K562 (cell line): ENCODE data around the gene ZNF575. TPM values are rescaled to one million over a fixed set of nuclear protein-coding genes. Genes with fewer than 3 reads are reported as not detected.

Source experiments
- CCNT2 ChIP-seq: IDR thresholded peaks from 2 replicates; pipeline ENCODE4 v1.6.1; 2011; ENCODE audit warnings: borderline replicate concordance, low read depth, mild to moderate bottlenecking, moderate library complexity, mixed read lengths, low read length; ENCODE audit not compliant: insufficient read length; ENCODE audit errors: extremely low read depth
- CREM ChIP-seq: IDR thresholded peaks from 2 replicates; pipeline ENCODE4 v1.6.1; 2014; ENCODE audit warnings: antibody characterized with exemption, low read depth
- GABPB1 ChIP-seq: sonication (generic); formaldehyde crosslinking; IDR thresholded peaks from 2 replicates; pipeline ENCODE4 v1.8.0; 2022; ENCODE audit warnings: mild to moderate bottlenecking, missing genetic modification reagents
- NEUROD1 ChIP-seq: fragments of 150-350 bp; IDR thresholded peaks from 2 replicates; pipeline ENCODE4 v1.6.1; 2014; ENCODE audit warnings: borderline replicate concordance, low read length, low read depth; ENCODE audit not compliant: partially characterized antibody
- PHF8 ChIP-seq: fragments of 200-600 bp; sonication (generic); IDR thresholded peaks from 2 replicates; pipeline ENCODE4 v1.6.1; 2012; ENCODE audit warnings: mixed run types, mild to moderate bottlenecking, inconsistent platforms, low read length, moderate library complexity, borderline replicate concordance
- POLR2A ChIP-seq: fragments of 450-650 bp; conservative IDR thresholded peaks from 2 replicates; pipeline ENCODE4 v1.6.1; 2016
- RBFOX2 ChIP-seq: fragments of 200-400 bp; formaldehyde crosslinking; IDR thresholded peaks from 2 replicates; pipeline ENCODE4 v1.6.1; 2017; ENCODE audit warnings: low read depth, mild to moderate bottlenecking, low read length, moderate library complexity
- SAP30 ChIP-seq: fragments of 200-600 bp; sonication (generic); IDR thresholded peaks from 2 replicates; pipeline ENCODE4 v1.6.1; 2012; ENCODE audit warnings: borderline replicate concordance, low read depth, mild to moderate bottlenecking, moderate library complexity, low read length, control low read depth, inconsistent platforms; ENCODE audit not compliant: insufficient read depth, poor library complexity, severe bottlenecking
- SIN3A ChIP-seq, 2 experiments: fragments of 150-350 bp in 1 of 2; IDR thresholded peaks; 2 replicates each; pipeline ENCODE4 v1.6.1; 2011 to 2016; ENCODE audit warnings: borderline replicate concordance in 2 of 2, low read depth in 2 of 2, low read length in 2 of 2, mild to moderate bottlenecking in 2 of 2, moderate library complexity in 2 of 2; ENCODE audit not compliant: control insufficient read depth in 1 of 2
- SMAD3 ChIP-seq: fragments of 450-650 bp; formaldehyde crosslinking; conservative IDR thresholded peaks from 2 replicates; pipeline ENCODE4 v1.4.0; 2020; ENCODE audit warnings: mild to moderate bottlenecking
- SNIP1 ChIP-seq: fragments of 450-650 bp; IDR thresholded peaks from 2 replicates; pipeline ENCODE4 v1.7.1; 2017; ENCODE audit warnings: low read depth, mild to moderate bottlenecking
- SOX6 ChIP-seq: fragments of 450-650 bp; IDR thresholded peaks from 2 replicates; pipeline ENCODE4 v1.6.1; 2014; ENCODE audit warnings: mild to moderate bottlenecking
- TOE1 ChIP-seq, 2 experiments: fragments of 450-650 bp in 1 of 2; sonication (generic) in 1 of 2; formaldehyde crosslinking in 1 of 2; IDR thresholded peaks; 2 replicates each; pipeline versions ENCODE4 v1.7.1 to v1.8.0; 2016 to 2022; ENCODE audit warnings: borderline replicate concordance in 2 of 2, mild to moderate bottlenecking in 2 of 2, antibody characterized with exemption in 1 of 2, inconsistent platforms in 1 of 2, low read depth in 1 of 2, missing genetic modification reagents in 1 of 2, moderate library complexity in 1 of 2
- ZBTB17 ChIP-seq: fragments of 450-650 bp; formaldehyde crosslinking; IDR thresholded peaks from 2 replicates; pipeline ENCODE4 v1.4.0; 2020; ENCODE audit warnings: mild to moderate bottlenecking
- ZNF41 ChIP-seq: fragments of 250-450 bp; sonication (Bioruptor Pico); conservative IDR thresholded peaks from 2 replicates; pipeline ENCODE4 v1.4.0; 2020; ENCODE audit warnings: mild to moderate bottlenecking
- polyA plus RNA-seq, 8 experiments: library from polyadenylated mRNA; depleted of rRNA in 4 of 8; stranded (reverse) in 5 of 8; unstranded in 3 of 8; fragments of >200 nt; fragmentation: Nextera tagmentation in 2 of 8; fragmentation: Illumina TruSeq in 1 of 8; extraction: Ambion mirVana in 2 of 8; extraction: Trizol in 1 of 8; gene quantifications; 2 replicates each; pipeline versions ENCODE4 v1.2.1 to v1.2.3, GENCODE V29; 2011 to 2014; ENCODE audit warnings: inconsistent platforms in 1 of 8, missing spikeins in 1 of 8
- total RNA-seq, 7 experiments: library from RNA; depleted of rRNA in 6 of 7; stranded (reverse); fragments of >200 nt in 6 of 7; fragmentation: Illumina TruSeq in 2 of 7; extraction: Trizol in 2 of 7; gene quantifications; 2 replicates each; pipeline versions ENCODE4 v1.2.1 to v1.2.3, GENCODE V29; 2011 to 2021; ENCODE audit warnings: low replicate concordance in 1 of 7
- TF ChIP-seq, protein P1 (sequence below): sonication (generic); formaldehyde crosslinking; IDR thresholded peaks from 2 replicates; pipeline ENCODE4 v1.8.0; 2022; ENCODE audit warnings: mild to moderate bottlenecking, missing genetic modification reagents
- TF ChIP-seq, protein P2 (sequence below): fragments of 450-650 bp; conservative IDR thresholded peaks from 2 replicates; pipeline ENCODE4 v1.6.1; 2016; ENCODE audit warnings: missing genetic modification characterization, low read depth, mild to moderate bottlenecking, control low read depth, missing compliant biosample characterization
- TF ChIP-seq, protein P3 (sequence below): fragments of 450-650 bp; formaldehyde crosslinking; IDR thresholded peaks from 2 replicates; pipeline ENCODE4 v1.4.0; 2020; ENCODE audit warnings: mild to moderate bottlenecking, moderate library complexity
- TF ChIP-seq, protein P4 (sequence below): fragments of 200-800 bp; sonication (Bioruptor generic); IDR thresholded peaks from 2 replicates; pipeline ENCODE4 v1.6.1; 2017; ENCODE audit warnings: missing genetic modification characterization, missing compliant biosample characterization

ZNF575 gene
- total and polyA plus RNA-seq, 9 of the 15 experiments (the other 6 are each of a cell fraction or from before 2014, with no cell fraction given), result 0.20 to 0.98 (median 0.32) TPM; not detected in 6

DNA sequence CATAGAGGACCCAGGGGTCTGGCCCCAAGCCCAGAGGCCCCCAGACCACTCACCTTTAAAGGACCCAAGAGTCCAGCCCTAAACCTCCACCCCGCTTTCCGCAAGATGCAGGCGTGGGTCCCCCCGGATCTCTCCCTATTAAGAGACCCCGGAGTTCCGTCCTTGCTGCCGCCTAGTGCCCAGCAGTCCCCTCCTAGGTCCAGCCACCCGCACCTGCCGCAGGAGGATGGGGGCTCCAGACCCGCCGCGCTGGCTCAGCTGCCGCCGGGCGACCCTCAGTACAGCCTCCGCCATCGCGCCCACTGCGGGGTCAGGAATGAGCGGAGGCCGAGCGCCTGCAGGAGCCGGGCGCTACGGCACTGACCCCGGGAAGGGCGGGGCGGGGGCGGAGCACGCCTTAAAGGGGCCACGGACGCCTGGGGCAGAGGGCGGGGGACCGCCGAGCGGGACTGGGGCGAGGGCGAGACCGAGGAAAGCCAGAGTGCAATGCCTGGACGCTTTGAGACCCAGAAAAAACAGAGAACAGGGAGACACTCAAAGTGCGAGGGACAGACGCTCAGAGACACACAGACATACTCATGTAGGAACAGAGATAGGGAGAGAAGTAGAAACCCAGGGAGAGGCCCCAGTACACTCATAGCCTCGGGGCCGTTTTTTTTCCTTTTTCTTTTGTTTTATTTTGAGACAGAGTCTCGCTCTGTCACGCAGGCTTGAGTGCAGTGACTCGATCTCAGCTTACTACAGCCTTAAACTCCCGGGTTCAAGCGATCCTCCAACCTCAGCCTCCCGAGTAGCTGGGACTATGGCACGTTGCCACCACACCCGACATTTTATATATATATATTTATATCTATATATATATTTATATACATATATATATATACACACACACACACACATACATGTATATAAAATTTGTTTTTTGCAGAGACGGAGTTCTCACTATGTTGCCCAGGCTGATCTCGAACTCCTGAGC is 5.8 kb upstream of the ZNF575 start, which contains the start of gene ETHE1 (continued):
- TF ChIP-seq TOE1 (IDR thresholded peaks at IDR 0.05; ENCODE audit: borderline replicate concordance), result peak; percentile 85; the same call in 1 of the 2 replicates
- TF ChIP-seq TOE1 (CRISPR knock-in tag; IDR thresholded peaks at IDR 0.05; ENCODE audit: borderline replicate concordance, low read depth), result no peak
- no peak for TF ChIP-seq ZNF41 (CRISPR knock-in tag)
- TF ChIP-seq POLR2A, result peak; percentile 72
- TF ChIP-seq, protein P1, sequence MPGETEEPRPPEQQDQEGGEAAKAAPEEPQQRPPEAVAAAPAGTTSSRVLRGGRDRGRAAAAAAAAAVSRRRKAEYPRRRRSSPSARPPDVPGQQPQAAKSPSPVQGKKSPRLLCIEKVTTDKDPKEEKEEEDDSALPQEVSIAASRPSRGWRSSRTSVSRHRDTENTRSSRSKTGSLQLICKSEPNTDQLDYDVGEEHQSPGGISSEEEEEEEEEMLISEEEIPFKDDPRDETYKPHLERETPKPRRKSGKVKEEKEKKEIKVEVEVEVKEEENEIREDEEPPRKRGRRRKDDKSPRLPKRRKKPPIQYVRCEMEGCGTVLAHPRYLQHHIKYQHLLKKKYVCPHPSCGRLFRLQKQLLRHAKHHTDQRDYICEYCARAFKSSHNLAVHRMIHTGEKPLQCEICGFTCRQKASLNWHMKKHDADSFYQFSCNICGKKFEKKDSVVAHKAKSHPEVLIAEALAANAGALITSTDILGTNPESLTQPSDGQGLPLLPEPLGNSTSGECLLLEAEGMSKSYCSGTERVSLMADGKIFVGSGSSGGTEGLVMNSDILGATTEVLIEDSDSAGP (CRISPR knock-in tag), result peak; percentile 97
- peak; percentile 41 for TF ChIP-seq CCNT2
- TF ChIP-seq, protein P2, sequence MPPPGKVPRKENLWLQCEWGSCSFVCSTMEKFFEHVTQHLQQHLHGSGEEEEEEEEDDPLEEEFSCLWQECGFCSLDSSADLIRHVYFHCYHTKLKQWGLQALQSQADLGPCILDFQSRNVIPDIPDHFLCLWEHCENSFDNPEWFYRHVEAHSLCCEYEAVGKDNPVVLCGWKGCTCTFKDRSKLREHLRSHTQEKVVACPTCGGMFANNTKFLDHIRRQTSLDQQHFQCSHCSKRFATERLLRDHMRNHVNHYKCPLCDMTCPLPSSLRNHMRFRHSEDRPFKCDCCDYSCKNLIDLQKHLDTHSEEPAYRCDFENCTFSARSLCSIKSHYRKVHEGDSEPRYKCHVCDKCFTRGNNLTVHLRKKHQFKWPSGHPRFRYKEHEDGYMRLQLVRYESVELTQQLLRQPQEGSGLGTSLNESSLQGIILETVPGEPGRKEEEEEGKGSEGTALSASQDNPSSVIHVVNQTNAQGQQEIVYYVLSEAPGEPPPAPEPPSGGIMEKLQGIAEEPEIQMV (tag), result no peak
- TF ChIP-seq CREM, result peak; percentile 4; the same call in 1 of the 2 replicates
- peak; percentile 37 for TF ChIP-seq SAP30
- 0 out of 2 replicates have a peak, but pooled peaks have one; percentile 67 for TF ChIP-seq ZBTB17
- TF ChIP-seq, protein P3, sequence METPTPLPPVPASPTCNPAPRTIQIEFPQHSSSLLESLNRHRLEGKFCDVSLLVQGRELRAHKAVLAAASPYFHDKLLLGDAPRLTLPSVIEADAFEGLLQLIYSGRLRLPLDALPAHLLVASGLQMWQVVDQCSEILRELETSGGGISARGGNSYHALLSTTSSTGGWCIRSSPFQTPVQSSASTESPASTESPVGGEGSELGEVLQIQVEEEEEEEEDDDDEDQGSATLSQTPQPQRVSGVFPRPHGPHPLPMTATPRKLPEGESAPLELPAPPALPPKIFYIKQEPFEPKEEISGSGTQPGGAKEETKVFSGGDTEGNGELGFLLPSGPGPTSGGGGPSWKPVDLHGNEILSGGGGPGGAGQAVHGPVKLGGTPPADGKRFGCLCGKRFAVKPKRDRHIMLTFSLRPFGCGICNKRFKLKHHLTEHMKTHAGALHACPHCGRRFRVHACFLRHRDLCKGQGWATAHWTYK (CRISPR knock-in tag), result 0 out of 2 replicates have a peak, but pooled peaks have one; percentile 58
- TF ChIP-seq, protein P4, sequence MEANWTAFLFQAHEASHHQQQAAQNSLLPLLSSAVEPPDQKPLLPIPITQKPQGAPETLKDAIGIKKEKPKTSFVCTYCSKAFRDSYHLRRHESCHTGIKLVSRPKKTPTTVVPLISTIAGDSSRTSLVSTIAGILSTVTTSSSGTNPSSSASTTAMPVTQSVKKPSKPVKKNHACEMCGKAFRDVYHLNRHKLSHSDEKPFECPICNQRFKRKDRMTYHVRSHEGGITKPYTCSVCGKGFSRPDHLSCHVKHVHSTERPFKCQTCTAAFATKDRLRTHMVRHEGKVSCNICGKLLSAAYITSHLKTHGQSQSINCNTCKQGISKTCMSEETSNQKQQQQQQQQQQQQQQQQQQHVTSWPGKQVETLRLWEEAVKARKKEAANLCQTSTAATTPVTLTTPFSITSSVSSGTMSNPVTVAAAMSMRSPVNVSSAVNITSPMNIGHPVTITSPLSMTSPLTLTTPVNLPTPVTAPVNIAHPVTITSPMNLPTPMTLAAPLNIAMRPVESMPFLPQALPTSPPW (CRISPR knock-in tag), result peak; percentile 74
- 0 out of 4 replicates have a peak, but pooled peaks of 1 of the 2 experiments have one; percentile 50 for TF ChIP-seq SIN3A (IDR thresholded peaks at IDR 0.05; ENCODE audit: borderline replicate concordance in 2 of 2, control insufficient read depth in 1 of 2, low read depth in 2 of 2, low read length in 2 of 2)
- TF ChIP-seq SOX6, result no peak
- 0 out of 2 replicates have a peak, but pooled peaks have one; percentile 16 for TF ChIP-seq GABPB1 (CRISPR knock-in tag)
- TF ChIP-seq SMAD3, result no peak
- peak; percentile 86 for TF ChIP-seq RBFOX2
- TF ChIP-seq SNIP1, result peak; percentile 96
- TF ChIP-seq NEUROD1, result peak; percentile 81
- peak; percentile 84; the same call in 1 of the 2 replicates for TF ChIP-seq PHF8
